ENCODE measurements around the gene RREB1.

Gene RREB1

GRCh38 chr6:7166410-7167293, 58.9 kb downstream of the RREB1 start:
- no peak for DNase-seq

DNA sequence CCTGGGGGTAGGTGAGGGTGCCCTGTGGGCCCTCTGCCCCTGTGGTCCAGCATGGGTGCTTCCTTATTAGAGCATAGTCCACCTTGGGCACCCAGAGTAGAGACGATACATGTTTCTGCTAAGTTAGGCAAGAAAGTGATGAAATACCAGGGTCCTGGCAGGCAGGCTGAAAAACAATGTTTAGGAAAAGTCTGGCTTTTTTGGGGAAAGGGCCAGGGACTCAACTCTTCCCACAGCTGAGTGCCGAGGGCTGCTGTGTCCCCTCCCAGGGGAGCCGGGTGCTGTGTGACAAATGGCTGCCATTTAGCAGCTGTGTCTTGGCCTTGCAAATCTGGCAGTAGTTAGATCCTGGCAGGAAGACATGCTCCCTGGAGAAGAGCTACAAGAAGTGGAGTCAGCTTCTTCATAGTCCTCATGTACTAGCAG, 61.5 kb downstream of the RREB1 start:
- no peak for DNase-seq

DNA sequence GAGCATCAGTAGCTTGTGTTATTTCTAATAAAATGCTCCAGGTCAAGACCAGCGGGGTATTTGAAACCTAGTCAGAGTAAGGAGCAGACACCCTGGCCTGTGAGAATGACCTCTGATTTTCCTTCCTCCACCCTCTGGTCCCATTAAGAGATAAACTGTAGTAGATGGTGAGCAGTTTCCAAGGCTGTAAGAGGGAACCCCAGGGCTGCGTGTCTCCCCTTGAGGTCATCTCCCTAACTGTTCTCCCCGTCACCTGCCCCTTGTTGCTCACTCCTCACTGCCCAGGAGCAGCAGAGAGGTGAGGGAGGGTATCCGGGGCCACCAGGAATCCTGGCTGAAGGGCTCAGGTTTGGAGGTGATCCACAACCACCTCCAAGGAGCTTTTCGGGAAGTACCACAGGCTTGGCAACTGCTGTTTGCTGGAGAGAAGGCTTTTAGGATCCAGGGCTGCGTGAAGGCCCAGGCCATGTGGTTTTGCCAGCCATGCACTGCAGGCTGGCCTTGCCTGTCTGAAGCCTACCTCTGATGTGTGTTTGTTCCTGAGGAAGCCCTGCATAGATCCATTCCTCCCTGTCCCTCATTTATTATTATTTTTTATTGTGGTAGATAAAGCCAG, 62.5 kb downstream of the RREB1 start:
- DNase-seq = no peak

GRCh38 chr6:7171119-7171518, 63.4 kb downstream of the RREB1 start:
- no peak for DNase-seq

- DNase-seq = no peak
Observed at GRCh38 chr6:7171733-7172132, 64.0 kb downstream of the RREB1 start.

- no peak for DNase-seq
Observed at GRCh38 chr6:7172649-7173048, 64.9 kb downstream of the RREB1 start.

- no peak for DNase-seq
Observed at GRCh38 chr6:7173843-7174503, 66.2 kb downstream of the RREB1 start.

DNA sequence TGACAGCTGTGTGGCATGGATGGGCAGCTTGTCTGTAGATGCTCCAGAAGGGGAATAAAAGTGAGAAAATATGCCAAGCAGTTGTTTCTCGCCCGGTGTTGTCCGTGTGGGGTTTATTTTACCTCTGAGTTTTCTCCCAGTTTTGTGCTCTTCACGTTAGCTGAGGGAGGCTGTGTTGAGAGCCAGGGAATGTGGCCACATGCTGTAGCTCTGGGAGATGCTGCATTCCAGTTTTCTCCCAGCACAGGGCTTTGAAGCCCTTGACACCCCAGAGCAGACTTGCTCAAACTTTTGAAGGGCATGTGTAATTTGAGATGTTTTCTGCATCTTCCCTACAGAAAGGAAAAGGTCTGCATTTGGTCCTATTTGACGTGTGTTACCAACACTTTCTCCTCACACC, 67.7 kb downstream of the RREB1 start:
- DNase-seq = no peak

DNA sequence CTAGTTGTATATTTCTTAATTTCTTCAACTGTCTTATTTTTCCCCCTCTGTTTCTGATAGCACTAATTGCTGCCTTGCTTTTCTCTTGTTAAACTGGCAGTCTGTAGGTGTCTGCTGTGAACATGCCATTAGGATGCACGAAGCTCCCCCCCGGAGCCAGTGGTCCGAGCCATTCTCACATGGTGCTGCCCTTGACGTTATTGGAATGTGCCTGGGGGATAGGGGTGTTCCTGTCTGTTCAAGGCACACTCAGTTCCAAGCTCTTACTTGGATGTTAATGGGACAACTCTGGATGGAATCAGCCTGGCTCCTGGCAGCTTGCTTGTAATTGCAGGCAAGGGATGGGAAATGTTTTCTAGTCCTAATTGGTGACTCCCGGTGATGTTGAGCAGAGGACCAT, 68.4 kb downstream of the RREB1 start:
- DNase-seq = no peak

- no peak for DNase-seq
Observed at GRCh38 chr6:7178280-7178679, 70.5 kb downstream of the RREB1 start.

DNA sequence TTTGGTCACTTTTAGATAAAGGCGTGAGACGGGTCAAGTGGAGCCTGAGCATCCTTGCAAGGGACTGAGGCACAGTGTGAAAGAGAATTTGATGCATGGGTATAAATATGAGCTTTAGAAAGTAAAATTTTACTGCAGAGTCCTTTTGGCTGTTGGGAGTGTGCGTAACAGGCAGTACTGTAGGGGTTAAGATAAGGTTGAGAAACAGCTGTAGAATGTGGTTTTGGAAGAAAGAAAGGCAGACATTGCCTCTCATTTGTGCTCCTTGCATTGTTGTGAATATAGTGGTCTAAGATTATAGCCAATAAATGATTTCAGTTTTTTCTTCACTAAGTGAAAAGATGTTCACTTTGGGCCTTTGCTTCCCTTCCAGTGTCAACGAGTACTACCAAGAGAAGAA, 73.0 kb downstream of the RREB1 start:
- no peak for DNase-seq

GRCh38 chr6:7183707-7184106, 75.9 kb downstream of the RREB1 start:
- DNase-seq = no peak

DNA sequence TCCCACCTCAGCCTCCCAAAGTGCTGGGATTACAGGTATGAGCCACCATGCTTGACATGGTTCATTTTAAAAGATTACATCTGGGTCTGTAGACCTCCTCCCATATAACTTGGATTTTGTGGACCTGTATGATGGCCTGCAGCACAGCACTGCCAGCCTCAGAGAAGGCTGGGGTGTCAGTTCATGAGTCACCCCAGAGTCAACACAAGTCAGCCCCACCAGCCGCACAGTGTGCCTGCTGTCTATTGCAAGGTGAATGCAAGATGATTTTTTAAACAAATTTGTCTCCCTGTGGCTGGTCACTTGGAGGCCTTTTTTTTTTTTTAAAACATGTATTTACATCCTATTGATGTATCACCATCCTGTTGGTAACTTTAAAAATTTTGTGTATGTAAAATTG, 76.7 kb downstream of the RREB1 start:
- DNase-seq = no peak

GRCh38 chr6:7185561-7185960, 77.8 kb downstream of the RREB1 start:
- no peak for DNase-seq

GRCh38 chr6:7188492-7188891, 80.7 kb downstream of the RREB1 start:
- peak; percentile 40 for DNase-seq

GRCh38 chr6:7189101-7189758, 81.5 kb downstream of the RREB1 start:
- no peak for DNase-seq

DNA sequence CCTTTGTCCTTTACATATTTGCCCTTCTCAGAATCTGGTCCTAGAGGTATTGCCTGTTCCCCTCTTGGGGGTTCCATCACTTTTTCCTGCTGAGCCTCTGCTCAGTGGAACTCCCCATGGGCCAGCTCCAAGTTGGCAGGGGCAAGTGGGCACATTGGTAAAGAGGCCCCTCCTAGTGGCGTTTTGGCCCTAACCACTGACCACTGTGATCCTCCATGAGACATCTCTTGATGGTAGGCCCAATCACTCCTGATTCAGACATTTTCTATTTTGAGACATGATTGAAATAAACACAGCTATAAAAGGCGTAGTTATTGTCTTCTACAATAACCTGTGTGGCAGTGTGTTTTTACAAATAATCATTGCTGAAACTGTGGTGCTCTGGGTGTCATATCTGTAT, 83.0 kb downstream of the RREB1 start:
- no peak for DNase-seq

- no peak for DNase-seq
Observed at GRCh38 chr6:7193122-7193521, 85.4 kb downstream of the RREB1 start.

- DNase-seq = no peak
Observed at GRCh38 chr6:7194657-7195056, 86.9 kb downstream of the RREB1 start.

DNA sequence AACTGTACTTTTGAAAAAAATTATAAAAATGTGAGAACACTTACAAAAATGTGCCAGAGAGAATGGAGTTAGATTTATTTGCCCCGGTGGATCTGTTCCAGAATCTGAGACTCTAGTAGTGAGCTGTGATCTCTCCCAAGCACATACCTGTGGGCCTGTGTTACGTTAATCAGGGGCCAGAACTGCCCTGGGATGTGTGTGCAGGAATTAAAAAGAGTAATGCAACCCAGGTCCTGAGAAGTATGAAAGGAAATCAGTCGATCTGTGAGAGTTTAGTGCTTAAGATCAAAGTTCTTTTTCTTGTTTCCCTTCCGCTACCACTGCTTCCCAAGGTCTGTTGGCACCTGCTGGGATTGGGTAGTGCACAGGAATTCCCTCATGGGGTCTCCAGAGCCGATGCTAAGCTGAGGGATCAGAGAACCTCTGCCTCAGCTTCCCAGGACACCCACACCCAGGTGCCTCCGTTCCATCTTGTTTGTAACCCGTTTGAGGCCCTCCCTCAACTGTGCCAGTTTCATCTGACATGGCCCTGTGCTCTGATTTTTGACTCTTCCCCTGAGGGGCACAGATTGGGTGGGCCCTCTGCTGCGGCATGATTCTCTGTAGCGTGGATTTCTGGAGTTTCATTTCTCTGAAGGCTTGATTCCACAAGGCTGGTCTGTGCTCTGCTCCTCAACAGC, 87.7 kb downstream of the RREB1 start:
- DNase-seq = no peak

GRCh38 chr6:7196019-7196402, 88.2 kb downstream of the RREB1 start:
- DNase-seq = no peak

DNA sequence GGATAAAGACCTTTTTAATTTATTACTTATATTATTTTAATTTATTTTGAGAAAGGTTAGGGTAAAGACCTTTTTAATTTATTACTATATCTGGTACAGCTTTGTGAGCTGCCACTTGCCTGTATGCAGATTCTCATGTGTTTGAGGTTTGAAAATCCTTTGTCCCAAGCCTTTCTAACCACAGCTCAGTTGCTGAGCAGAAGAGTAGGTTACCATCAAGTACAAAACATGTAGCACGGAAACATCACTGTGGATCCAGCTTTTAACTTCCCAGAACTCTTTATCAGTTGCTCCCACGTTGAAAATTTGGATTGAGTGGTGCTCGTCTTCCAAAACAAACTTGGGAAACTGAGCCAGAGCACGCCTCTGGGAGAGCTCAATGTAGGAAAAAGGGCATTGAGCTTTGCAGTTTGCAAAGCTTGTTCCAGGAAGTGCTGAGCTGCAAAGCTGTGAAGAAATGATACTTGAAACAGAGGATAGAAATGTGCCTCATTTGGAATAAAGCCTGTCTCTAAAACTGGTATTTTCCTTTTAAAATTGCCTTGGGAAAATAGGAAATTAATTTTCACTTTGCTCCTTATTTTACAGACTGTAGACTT, 89.0 kb downstream of the RREB1 start:
- no peak for DNase-seq

- no peak for DNase-seq
Observed at GRCh38 chr6:7197747-7198146, 90.0 kb downstream of the RREB1 start.
